GM23248 (cell line): ENCODE measurements around the gene GPRASP1.

Experiments used
- EZH2 ChIP-seq: fragments of 200-600 bp; sonication (generic); IDR thresholded peaks from 2 replicates; pipeline ENCODE4 v1.6.1; 2018; ENCODE audit warnings: antibody characterized with exemption, mild to moderate bottlenecking; ENCODE audit not compliant: insufficient read depth, poor library complexity, severe bottlenecking
- EZH2phosphoT487 ChIP-seq: fragments of 200-600 bp; sonication (generic); IDR thresholded peaks from 2 replicates; pipeline ENCODE4 v1.6.1; 2018; ENCODE audit warnings: antibody characterized with exemption, moderate library complexity, mild to moderate bottlenecking, low read depth; ENCODE audit not compliant: insufficient read depth

DNA sequence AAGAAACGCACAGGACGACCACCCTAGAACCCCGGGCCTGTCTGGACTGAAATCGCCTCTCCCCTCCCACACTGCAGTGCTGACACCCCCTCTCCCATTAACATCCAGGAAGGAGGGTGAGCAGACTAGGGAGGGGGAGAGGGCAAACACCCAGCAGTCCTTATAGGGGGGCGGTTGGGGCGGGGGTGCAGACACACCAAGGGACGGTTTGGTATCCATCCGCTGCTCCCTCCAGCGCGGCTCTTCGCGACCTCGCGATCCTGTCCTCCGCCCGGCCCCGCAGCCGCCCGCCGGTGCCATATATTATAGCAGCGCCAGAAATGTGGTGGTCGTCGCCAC is 411 bp upstream of the GPRASP1 start:
- TF ChIP-seq EZH2 (no peak), EZH2phosphoT487 (no peak)
